NCI-H1694 treated with DMSO at 0.1 percent for 48 hours (cell line): ENCODE results near the gene CD55.
"Not testable (repeated sequence)": the region's sequence is repeated elsewhere in the genome, so short reads cannot be mapped to it uniquely, and the experiment has no call there.

Experiments
- DNase-seq: peaks from one replicate; lab custom pipeline; 2025; lab: John Stamatoyannopoulos, UW

CD55 gene

GRCh38 chr1:207305489-207305873 is 16.0 kb upstream of the CD55 start:
- DNase-seq: no peak

DNA sequence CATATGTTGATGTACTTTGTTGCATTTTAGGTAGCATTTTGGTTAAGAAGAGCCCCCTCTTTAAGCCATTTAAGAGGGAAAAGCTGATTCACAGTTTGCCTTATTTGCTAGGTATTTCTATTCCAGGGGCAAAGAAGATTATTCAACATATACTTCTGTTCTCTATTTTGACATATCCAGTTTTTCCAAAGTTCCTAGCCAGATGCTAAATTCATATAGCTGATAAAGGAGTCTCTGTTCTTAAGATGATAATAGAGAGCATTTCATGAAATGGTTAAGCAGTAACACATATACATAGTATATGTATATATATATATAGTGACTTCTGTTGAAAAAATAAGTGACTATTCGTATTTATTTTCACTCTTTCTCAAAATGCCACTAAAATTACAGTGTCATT is 15.5 kb upstream of the CD55 start:
- DNase-seq: no peak

DNA sequence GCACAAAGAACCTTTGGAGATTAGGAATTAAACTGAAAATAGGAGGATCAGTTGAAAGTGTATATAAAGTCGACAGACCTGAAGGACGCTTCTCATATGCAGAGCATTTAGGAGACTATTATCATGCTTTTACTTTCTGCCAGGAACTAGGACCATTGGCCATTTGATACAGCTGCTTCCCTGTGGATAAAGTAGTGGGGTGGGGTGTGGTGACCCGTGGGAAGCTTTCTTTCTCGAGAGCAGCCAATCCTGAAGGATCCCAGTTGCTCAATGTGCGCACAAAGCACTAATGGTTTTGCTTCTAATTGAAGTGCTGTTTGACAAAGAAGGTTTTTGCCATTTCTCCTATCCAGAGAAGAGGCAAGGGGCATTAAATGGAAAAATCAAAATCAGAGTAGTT is 14.9 kb upstream of the CD55 start:
- DNase-seq: no peak

DNA sequence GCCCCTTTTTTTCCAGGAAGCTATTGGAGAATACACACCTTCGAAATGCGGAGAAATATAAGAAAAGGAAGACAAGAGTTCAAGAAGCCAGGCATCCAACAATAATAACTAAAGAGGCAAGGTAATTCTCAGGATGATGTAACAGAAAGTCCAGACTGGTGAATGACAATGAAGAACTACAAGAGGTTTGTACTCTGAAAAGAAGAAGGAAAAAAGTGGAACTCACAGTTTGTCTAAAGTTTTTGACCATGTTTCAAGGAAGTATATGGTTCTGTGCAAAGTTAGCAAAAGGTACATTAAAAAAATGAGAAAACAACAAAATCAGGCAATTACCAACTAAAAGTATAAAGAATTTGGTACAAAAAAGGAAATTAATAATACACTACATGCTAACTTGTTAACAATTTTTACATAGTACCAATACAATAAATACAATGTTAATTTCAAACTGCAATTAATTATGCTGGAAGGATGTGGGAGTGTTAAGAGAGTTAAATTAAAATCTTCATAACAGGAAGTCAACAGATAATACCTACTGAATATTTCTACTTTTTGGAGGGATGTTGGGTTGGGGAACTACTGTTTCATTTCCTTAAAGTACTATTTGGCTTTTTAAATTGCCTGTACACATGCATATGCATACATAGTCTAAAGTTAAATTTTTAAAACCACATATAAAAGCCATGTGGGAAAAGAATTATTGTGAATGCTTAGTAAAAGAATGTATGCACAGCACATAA is 12.9 kb upstream of the CD55 start:
- no peak for DNase-seq

- no peak for DNase-seq
These were observed 11.7 kb upstream of the CD55 start for GRCh38 chr1:207309745-207310273.

- no peak for DNase-seq
These were observed 9.4 kb upstream of the CD55 start for GRCh38 chr1:207311888-207312603.

DNA sequence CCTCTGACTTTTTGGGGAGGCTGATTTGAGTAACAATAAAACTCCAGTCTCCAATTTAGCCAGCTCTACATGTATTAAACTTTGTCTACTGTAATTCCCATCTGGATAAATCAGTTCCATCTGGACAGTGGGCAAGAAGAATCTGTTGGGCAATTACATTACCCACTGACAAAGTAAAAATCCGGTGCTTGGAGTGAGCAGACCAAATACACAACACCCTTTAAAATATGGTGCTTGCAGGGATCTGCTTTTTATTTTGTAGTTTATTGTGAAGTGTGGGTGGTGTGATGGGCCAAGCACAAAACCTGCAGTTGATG is 8.9 kb upstream of the CD55 start:
- DNase-seq: no peak

GRCh38 chr1:207313131-207313530 is 8.3 kb upstream of the CD55 start:
- DNase-seq: no peak

GRCh38 chr1:207314816-207315215 is 6.7 kb upstream of the CD55 start:
- DNase-seq: no peak

DNA sequence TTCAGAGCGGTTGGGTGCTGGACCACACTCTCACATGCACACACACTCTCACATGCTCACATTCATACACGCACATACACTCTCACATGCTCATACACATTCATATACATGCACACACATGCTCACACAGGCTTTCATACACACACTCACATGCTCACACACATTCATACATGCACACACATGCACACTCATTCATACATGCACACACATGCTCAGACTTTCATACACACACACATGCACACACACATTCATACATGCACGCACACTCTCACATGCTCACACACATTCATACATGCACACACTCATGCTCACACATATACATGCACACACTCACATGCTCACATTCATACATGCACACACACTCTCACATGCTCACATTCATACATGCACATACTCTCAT is 6.0 kb upstream of the CD55 start:
- DNase-seq: no peak

DNA sequence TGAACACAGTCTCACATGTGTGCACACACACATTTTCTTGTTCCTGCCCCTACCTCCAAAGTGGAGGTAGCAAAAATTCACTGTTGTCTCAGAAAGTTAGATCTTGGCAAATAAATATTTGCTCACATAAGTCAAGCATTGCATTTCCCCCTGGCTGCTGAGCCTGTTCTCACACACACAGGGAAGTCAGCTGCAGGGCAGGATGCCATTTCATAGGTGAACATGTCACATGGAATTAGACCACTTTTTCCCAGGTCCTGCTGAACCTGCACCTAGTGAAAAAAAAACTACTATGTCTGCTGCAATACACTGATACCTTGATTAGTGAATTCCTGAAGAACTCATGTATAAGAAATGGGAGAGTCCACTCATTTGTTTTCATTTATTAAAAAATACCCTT is 5.3 kb upstream of the CD55 start:
- no peak for DNase-seq

- DNase-seq: no peak
These were observed 4.7 kb upstream of the CD55 start for GRCh38 chr1:207316622-207317391.

DNA sequence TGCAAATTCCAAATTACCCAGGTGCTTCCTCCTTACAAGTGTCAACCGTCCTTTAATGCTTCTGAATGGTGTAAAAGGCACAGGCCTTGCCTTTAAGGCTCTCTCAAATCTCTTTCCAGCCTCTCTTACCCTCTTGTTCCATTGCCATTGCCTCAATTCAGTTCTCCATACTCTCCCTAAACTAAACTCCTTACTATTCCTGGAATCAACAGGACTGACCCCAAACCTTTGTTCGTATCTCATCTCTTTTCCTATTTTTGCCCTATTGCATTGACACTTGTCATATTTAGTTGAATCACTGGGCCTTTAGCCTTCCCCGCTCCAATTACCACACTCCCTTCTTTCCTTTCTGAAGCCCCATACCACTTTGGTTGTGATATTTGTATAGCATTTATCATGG is 3.9 kb upstream of the CD55 start:
- no peak for DNase-seq

- no peak for DNase-seq
These were observed 3.3 kb upstream of the CD55 start for GRCh38 chr1:207318072-207318619.

DNA sequence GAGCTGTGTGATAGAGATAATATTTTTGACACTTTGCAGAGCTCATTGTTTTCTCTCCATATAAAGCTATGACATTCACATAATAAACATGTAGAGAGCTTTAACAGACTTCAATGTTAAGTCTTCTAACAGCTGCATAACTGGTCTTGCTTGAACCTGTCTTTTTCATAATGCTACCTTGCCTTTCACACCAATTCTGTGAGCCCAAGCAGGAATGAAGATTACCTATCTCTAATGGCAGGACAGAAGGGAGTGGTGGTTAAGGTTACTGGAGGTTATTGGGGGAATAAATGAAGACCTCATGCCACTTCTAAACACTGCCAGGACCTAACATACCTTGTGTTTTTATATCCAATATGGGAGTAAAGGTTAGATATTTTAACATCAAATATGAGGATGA is 2.3 kb upstream of the CD55 start:
- no peak for DNase-seq

- not testable (repeated sequence) for DNase-seq
These were observed 1.4 kb upstream of the CD55 start for GRCh38 chr1:207320105-207320504.

DNA sequence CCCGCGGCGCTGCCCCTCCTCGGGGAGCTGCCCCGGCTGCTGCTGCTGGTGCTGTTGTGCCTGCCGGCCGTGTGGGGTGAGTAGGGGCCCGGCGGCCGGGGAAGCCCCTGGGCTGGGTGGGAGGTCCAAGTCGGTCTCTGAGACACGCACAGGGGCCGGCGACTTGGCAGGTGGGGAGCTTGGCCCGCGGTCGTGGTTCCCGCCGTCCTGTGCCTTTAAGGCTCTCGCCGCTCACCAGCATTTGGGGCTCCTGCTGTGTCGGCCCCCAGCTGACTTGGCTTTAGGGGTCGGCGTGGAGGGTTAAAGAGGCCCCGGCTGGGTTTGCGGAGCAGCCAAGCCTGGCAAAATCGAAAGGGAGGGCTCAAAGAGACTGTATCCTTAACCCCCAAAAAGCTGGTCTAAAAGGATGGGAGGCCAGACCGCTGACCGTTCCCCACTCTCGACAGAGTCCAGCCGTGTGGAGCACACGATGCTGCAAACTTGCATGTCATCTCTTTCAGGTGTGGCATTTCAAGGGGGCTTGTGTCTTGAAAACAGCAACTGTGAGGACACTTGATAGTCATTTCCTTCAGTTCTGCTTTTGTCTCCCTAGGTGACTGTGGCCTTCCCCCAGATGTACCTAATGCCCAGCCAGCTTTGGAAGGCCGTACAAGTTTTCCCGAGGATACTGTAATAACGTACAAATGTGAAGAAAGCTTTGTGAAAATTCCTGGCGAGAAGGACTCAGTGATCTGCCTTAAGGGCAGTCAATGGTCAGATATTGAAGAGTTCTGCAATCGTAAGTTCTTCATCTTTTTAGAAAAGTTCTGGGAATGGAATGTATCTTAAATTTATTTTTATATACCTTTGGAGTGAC is 540 bp downstream of the CD55 start:
- DNase-seq: no peak

DNA sequence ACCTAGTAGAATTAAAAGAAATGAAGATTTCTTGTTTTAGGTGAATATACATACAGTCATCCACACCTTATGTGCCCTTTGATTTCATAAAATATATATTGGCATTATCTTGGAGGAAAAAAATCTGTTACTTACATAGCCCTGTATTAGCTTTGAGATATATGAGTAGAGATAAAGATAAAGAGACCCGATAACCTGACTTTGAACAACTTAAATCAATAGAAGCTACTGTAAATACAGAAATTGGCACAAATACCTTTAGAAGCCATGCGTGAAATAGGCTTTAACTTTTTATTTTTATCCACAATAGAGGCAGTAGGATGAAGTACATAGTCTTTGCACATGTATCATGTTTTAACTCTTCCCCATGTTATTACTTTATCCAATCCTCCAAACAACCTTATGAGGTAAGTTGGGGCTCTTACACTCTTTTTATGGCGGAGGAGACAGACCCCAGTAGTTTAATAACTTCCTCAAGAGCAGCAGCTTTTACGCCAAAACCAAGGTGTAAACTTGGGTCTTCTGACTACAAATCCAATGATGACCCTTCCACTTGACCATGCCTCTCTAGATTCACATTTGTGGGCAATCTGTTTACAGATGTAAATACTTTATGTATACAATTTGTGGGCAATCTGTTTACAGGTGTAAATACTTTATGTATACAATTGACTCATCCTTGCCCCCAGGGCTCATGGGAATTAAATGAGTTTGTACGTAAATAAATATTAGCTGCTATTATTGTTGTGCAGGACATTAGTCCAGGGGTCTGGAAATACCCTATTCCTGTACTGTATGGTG is 2.1 kb downstream of the CD55 start:
- DNase-seq: no peak

GRCh38 chr1:207328004-207328403 is 6.5 kb downstream of the CD55 start:
- DNase-seq: no peak

DNA sequence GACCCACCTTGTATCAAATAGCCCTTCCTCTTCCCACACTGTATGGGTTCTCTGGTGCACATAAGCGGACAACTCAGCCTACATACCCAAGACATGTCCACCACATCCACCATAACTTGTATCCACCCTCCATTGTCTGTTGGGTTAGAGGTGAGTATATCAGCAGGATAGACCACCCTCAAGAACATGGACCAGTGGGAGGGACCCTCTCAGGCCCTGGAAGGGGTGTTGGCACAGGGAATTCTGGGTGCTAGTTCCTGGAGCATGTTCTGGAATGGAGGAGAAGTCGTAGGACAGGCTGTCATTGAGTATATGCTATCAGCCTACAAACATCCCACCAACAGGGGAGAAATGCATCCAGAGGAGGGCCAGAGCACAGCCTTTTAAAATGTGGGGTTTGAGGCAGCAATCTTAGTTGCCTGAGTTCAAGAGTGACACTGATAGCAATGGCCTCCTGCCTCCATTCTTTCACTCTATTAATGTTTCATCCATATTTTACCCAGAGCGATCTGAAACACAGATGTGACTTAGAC is 7.5 kb downstream of the CD55 start:
- no peak for DNase-seq

GRCh38 chr1:207329469-207329868 is 8.0 kb downstream of the CD55 start:
- no peak for DNase-seq
